Nephron progenitor cell (in vitro differentiated cells): ENCODE measurements around the gene PARD3.

Experiments used
- DNase-seq: peaks from one replicate; pipeline ENCODE4 v3.0.0; 2021
- H3K27ac Mint-ChIP-seq: 2 replicates; pipeline ENCODE4 v1.8.0; 2021; ENCODE audit warnings: mild to moderate bottlenecking, moderate library complexity, mixed read lengths
- H3K27me3 Mint-ChIP-seq: 2 replicates; pipeline ENCODE4 v1.8.0; 2021; ENCODE audit warnings: mild to moderate bottlenecking, low read depth, mixed read lengths; ENCODE audit not compliant: poor library complexity
- H3K36me3 Mint-ChIP-seq: 2 replicates; pipeline ENCODE4 v1.8.0; 2021; ENCODE audit warnings: low read depth, mixed read lengths
- H3K4me1 Mint-ChIP-seq: 2 replicates; pipeline ENCODE4 v1.8.0; 2021; ENCODE audit warnings: mixed read lengths
- H3K4me3 Mint-ChIP-seq: 2 replicates; pipeline ENCODE4 v1.8.0; 2021; ENCODE audit warnings: mild to moderate bottlenecking, moderate library complexity, mixed read lengths
- H3K9me3 Mint-ChIP-seq: 2 replicates; pipeline ENCODE4 v1.8.0; 2021; ENCODE audit warnings: mild to moderate bottlenecking, moderate library complexity, mixed read lengths
- CTCF ChIP-seq: fragments of 200-600 bp; sonication (generic); IDR thresholded peaks from 2 replicates; pipeline ENCODE4 v1.5.0; 2021; ENCODE audit warnings: antibody characterized with exemption

PARD3 gene

GRCh38 chr10:34423673-34424625, 391.1 kb downstream of the PARD3 start:
- no peak overlapping the region for H3K4me3 Mint-ChIP-seq
- TF ChIP-seq CTCF, result no peak
- peaks cover 29% of the 10 kb centered on the region for H3K4me1 Mint-ChIP-seq
- peaks cover 5% of the 10 kb centered on the region for H3K9me3 Mint-ChIP-seq
- DNase-seq, result no peak
- no peak overlapping the region for H3K27ac Mint-ChIP-seq
- peaks cover 8% of the 10 kb centered on the region for H3K36me3 Mint-ChIP-seq
- H3K27me3 Mint-ChIP-seq, result peaks cover 5% of the 10 kb centered on the region

GRCh38 chr10:34420795-34421194, 394.3 kb downstream of the PARD3 start:
- no peaks in the 10 kb centered on the region for H3K9me3 Mint-ChIP-seq
- DNase-seq, result no peak
- H3K4me3 Mint-ChIP-seq, result no peak overlapping the region
- H3K27me3 Mint-ChIP-seq, result no peaks in the 10 kb centered on the region
- H3K4me1 Mint-ChIP-seq, result peaks cover 18% of the 10 kb centered on the region
- no peaks in the 10 kb centered on the region for H3K36me3 Mint-ChIP-seq
- H3K27ac Mint-ChIP-seq, result no peak overlapping the region
- no peak for TF ChIP-seq CTCF

- no peaks in the 10 kb centered on the region for H3K27me3 Mint-ChIP-seq
- H3K4me3 Mint-ChIP-seq, result no peak overlapping the region
- no peak for DNase-seq
- no peak for TF ChIP-seq CTCF
- no peaks in the 10 kb centered on the region for H3K9me3 Mint-ChIP-seq
- no peaks in the 10 kb centered on the region for H3K36me3 Mint-ChIP-seq
- H3K27ac Mint-ChIP-seq, result no peak overlapping the region
- peaks cover 18% of the 10 kb centered on the region for H3K4me1 Mint-ChIP-seq
These were observed 394.8 kb downstream of the PARD3 start for GRCh38 chr10:34420273-34420672.

- Mint-ChIP-seq H3K4me3 (no peak overlapping the region), H3K27ac (no peak overlapping the region), H3K27me3 (no peaks in the 10 kb centered on the region), H3K36me3 (no peaks in the 10 kb centered on the region), H3K9me3 (no peaks in the 10 kb centered on the region), H3K4me1 (peaks cover 13% of the 10 kb centered on the region)
- DNase-seq, result no peak
- no peak for TF ChIP-seq CTCF
These were observed 400.1 kb downstream of the PARD3 start for GRCh38 chr10:34415039-34415438.

- Mint-ChIP-seq H3K27ac (no peak overlapping the region), H3K4me1 (peaks cover 13% of the 10 kb centered on the region), H3K4me3 (no peak overlapping the region)
These were observed 401.1 kb downstream of the PARD3 start for GRCh38 chr10:34413756-34414587.

More at GRCh38 chr10:34413756-34414587, 401.1 kb downstream of the PARD3 start:
- Mint-ChIP-seq H3K36me3 (no peaks in the 10 kb centered on the region), H3K9me3 (no peaks in the 10 kb centered on the region), H3K27me3 (no peaks in the 10 kb centered on the region)
- no peak for TF ChIP-seq CTCF
- no peak for DNase-seq
